GM19397 (cell line): ENCODE results near the gene EEF1A2.
"Not testable (repeated sequence)": the region's sequence is repeated elsewhere in the genome, so short reads cannot be mapped to it uniquely, and the experiment has no call there.

Source experiments
- ATAC-seq: cut with Tn5 transposase; IDR thresholded peaks from one replicate; pipeline ENCODE4 v1.9.1; 2021; ENCODE audit warnings: mild to moderate bottlenecking, moderate library complexity; ENCODE audit not compliant: unreplicated experiment

The EEF1A2 gene

DNA sequence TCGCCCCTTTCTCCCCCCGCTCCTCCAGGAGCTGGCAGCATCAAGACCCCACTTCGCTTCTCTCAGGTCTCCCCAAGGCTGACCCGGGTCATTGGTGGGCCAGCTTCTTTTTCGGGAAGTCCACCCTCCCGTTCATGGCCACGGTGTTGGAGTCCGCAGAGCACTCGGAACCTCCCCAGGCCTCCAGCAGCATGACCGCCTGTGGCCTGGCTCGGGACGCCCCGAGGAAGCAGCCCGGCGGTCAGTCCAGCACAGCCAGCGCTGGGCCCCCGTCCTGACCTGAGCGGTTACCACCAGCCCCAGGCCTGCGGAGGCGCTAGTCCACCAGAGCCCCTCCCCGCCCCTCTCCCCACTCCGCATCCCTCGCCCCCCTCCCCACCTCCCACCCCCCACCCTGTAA, 22.7 kb upstream of the EEF1A2 start:
- no peak for ATAC-seq

DNA sequence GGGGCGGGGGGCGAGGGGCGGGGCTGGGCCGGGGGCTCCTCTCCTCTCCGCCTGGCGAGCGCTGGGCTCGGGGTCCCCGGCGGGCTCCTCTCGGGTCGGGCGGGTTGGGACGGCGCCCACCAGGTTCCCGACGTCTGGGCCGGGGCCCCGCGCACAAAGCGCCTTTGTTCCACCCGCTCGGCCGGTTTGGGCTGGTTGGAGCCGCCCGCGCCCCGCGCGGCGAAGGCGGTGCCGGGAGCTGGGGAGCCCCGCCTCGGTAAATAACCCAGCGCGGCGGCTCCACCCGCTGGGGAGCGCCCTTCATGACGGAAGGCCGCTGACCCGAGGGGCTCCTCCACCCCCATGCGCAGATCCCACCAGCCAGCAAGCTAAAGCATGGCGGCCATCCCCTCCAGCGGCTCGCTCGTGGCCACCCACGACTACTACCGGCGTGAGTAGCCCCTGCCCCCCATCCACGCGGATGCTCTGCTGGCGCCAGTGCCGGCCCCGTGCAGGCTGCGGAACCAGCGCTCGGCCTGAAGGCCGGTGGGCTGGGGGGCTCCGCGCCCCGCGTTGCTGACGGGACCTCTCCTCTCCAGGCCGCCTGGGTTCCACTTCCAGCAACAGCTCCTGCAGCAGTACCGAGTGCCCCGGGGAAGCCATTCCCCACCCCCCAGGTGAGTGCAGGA, 22.2 kb upstream of the EEF1A2 start:
- peak; percentile 43 for ATAC-seq

GRCh38 chr20:63520504-63520933, 21.6 kb upstream of the EEF1A2 start, which contains the start of gene PPDPF:
TSS of gene PPDPF (plus strand) at chr20:63520765. CDS start at chr20:63521309, 544 bp downstream.
- peak; percentile 74 for ATAC-seq

DNA sequence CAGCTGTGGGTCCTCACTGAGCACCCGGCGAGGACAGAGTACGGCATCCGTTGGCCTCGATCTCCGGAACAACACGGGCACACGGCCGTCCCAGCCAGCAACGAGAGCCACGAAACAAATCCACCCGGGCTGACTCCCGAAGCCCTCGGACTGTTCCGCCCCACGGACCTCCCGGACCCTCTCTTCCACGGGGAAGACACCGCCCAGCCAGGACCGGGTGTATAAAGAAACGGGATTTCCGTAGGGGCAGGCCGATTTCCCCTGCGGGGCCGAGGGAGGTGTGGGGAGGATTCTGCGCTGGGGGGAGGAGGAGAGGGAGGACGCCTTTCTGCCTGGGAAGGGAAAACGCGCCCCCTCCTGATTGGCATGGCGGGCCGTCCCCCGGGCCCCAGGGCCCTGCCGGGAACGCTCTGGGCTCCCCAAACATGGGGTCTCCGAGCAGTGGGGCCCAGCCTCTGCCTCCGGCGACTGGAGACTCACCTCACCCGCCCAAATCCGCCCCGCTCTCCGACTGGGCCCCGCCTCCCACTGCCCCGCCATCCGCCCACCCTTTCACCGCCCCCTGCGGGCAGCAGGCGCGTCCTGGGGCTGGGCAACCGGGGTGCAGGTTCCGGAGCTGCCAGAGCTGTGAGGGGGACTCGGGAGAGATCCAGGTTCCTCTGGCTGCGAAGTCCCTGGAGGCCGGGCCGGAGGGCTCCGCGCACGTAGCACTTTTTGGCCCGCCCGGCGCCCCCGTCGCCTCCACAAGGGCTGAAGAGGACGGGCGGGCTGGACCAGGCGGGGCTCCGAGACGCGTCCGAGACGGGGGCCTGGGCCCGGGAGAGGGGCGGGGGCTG, 21.0 kb upstream of the EEF1A2 start:
- ATAC-seq = peak; percentile 37

DNA sequence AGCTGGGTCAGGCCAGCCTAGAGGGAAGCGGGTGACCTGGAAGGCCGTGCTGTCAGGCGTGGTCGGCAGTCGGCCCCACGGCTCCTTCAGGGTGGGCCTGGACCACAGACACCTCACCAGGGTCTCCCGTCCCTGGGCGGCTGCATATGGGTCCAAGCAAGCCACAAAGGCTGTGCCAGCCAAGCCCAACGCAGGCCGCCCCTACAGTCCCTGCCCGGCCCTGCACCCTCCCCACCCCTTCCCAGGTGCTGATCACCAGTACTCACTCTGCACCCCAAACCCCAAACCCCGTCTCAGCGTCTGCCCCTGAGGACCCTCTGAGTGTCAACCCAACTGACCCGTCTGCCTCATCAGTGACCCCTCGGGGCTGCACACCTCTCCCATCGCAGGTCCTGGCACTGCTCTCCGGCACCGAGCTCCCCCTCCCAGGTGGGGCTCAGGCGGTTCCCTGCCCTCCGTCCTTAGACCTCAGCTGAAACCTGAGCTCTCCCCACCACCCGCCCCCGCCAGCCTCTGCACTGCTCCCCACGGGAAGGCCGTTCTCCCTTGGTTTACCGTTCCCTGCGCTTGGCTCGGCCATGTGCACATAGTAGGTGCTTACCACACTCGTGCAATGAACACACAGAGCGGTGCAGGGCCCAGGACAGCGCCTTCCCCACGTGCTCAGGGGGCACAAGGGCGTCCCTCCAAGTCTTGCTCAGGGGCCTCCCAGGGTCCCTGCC, 20.2 kb upstream of the EEF1A2 start:
- ATAC-seq = no peak

- no peak for ATAC-seq
These were observed 19.5 kb upstream of the EEF1A2 start for GRCh38 chr20:63518351-63518861.

- no peak for ATAC-seq
These were observed 18.8 kb upstream of the EEF1A2 start for GRCh38 chr20:63517376-63518309.

DNA sequence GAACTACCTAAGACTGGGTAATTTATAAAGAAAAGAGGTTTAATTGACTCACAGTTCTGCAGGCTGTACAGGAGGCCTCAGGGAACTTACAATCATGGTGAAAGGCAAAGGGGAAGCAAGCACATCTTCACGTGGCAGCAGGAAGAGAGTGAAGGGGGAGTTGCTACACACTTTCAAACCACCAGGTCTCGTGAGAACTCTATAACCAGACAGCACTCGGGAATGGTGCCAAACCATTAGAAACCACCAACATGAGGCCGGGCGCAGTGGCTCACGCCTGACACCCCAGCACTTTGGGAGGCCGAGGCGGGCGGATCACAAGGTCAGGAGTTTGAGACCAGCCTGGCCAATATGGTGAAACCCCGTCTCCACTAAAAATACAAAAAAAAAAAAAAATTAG, 15.6 kb upstream of the EEF1A2 start:
- ATAC-seq = not testable (repeated sequence)

- ATAC-seq = no peak
These were observed 14.3 kb upstream of the EEF1A2 start for GRCh38 chr20:63513207-63513606.

DNA sequence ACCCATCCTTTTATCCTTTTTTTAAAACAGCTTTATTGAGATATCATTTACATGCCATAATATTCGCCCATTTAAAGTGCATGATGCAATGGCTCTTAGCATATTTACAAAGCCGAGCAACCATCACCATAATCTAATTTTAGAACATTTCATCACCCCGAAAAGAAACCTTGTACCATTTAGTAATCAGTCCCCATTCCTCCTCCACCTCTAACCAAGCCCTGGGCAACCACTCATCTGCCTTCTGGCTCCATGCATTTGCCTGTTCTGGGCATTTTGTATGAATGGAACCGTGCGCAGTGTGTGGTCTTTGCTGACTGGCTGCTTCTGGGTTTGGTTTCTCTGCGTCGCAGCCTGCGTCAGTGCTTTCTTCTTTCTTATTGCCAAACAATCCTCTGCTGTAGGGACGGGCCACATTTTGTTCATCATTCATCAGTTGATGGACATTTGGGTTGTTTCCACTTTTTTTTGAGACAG, 10.2 kb upstream of the EEF1A2 start:
- no peak for ATAC-seq

- no peak for ATAC-seq
These were observed 9.3 kb upstream of the EEF1A2 start for GRCh38 chr20:63508072-63508768.

DNA sequence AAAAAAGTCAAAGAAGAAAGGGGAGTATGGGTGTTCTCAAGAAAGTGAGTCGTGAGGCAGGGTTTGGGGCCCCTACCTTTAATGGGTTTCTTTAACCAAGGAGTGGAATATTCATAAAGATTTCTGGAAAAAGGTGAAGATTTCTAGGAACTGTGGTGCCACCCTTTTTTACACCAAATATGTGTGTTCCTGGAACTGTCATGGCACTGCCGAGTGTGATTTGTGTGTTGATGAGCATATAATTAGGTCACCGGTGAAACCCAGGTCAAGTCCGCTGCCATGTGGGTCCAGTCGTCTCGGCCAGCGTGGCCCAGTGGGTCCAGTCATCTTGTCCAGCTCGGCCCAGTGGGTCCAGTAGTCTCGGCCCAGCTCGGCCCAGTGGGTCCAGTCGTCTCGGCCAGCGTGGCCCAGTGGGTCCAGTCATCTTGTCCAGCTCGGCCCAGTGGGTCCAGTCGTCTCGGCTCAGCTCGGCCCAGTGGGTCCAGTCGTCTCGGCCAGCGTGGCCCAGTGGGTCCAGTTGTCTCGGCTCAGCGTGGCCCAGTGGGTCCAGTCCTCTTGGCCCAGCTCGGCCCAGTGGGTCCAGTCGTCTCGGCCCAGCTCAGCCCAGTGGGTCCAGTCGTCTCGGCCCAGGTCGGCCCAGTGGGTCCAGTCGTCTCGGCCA, 8.3 kb upstream of the EEF1A2 start:
- ATAC-seq = no peak

GRCh38 chr20:63505723-63506122, 6.8 kb upstream of the EEF1A2 start:
- no peak for ATAC-seq

DNA sequence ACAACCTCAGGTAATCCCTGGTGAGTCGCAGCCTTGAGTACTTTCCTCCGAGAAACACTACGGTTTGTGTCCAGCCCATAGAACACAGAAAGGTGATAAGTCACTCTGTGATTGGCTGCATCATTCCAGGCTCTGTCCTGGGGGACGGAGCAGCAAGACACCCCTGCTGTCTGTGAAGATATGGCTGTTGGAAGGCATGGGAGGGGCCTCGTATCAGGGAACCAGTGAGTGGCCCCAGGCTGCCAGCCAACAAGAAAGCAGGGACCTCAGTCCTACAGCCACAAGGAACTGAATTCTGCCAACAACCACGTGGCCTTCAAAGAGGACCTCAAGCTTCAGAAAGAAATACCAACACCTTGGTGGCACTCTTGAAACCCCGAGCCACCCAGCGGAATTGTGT, 6.4 kb upstream of the EEF1A2 start:
- ATAC-seq = no peak

DNA sequence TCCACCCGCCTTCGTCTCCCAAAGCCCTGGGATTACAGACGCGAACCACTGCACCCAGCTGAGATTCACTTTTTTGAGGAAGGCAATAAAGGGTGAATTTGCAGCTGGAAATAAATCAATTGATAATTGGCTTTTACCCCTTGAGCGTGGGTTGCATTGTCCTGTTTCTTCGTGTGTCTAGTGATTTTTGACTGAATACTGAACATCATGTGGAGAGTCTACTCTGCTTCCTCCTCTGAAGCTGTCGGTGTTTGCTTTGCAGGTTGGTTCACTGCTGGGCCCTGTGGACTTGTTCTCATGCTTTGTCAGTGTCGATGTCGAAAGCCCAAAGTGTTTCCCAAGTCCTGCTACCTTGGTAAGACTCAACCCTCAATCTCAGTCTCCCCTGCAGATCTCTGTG, 5.8 kb upstream of the EEF1A2 start:
- ATAC-seq = no peak

DNA sequence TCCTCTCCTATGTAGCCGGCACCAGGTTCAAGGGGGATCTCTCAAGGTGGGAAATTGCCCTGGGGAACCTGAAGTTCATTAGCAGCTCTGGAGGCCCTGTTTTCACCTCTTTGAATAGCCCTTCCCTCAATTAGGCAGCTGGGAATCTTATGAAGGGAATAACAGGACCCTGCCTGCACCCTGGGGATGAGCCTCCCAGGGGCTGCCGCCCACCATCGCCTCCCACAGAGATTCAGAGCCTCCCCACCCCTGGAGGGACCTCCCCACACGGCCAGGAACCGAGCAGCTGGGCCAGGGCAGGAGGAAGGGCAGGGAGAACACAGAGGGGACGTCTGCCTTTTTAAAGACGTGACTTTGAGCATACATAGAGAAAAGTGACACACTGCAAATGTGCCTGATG, 4.6 kb upstream of the EEF1A2 start:
- no peak for ATAC-seq

- no peak for ATAC-seq
These were observed 3.8 kb upstream of the EEF1A2 start for GRCh38 chr20:63502671-63503172.

DNA sequence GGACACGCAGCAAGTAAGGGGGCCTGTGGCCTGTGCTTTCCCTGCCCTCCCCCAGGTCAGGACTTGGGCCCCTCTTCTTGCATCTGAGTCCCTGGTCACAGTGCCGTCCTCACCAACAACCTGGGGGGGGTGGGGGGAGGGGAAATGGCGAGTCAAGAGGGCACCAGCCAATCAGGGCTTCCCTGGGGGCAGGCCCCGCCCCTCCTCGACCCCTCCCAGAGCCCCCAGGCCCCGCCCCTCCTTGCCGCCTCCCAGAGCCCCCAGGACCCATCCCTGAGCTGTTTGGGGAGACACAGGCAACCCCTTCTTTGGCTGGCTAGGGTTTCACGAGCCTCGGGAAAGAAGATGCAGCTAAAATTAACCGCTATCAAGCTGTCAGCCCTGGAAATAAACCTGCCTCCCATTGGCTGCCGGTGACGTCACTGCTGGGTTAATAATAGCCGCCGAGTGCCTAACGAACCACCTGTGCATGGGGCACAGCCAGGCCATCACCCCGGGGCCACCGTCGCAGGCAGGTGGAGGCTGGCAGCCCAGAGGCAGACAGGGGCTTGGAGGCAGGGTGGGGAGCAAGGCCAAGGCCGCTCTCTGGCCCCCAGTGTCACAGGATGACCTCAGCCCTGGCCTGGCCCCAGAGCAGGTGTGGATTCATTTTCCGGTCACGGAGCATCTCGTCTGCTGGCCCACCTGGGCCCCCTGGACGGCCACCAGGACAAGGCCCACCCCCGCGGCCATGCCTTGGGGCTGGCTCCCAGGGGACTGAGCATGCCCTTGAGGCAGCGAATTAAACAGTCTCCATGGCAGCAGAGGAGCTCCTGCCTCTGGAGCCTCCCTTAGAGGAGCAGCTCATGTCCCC, 3.2 kb upstream of the EEF1A2 start:
- no peak for ATAC-seq
